ENCODE data around the gene NSL1. TPM values are rescaled to one million over a fixed set of nuclear protein-coding genes. Genes with fewer than 3 reads are reported as not detected.
"Not testable (repeated sequence)": the region's sequence is repeated elsewhere in the genome, so short reads cannot be mapped to it uniquely, and the experiment has no call there.

NSL1 gene
- total RNA-seq, 1 donor from 2014 or later, result 25.3 TPM

- DNase-seq (ENCODE audit: low read depth in 2 of 2), result no peak
Observed at GRCh38 chr1:212783976-212784375, 7.6 kb downstream of the NSL1 start.

- DNase-seq (ENCODE audit: low read depth in 2 of 2), result peak; percentile 22 to 78
Observed at GRCh38 chr1:212782422-212783154, 9.0 kb downstream of the NSL1 start.

DNA sequence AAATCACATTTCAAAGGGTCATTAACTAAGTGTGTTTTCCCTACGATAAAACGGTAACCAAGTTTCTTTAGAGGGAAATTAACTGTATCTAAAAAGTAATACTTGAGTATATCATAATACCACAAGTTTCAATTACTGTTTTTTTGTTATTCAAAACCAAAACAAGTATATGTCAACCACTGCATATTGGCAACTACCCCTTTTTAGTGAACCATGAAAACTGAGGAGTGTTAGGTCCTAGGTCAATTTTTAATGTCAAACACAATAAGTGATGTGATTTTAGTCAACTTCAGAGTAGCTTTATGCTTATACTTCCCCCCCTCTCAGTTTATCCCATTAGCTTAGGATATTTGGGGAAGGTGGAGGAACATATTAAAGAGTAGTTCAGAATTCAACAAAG lies 10.4 kb downstream of the NSL1 start:
- no peak for DNase-seq (ENCODE audit: low read depth in 2 of 2)

- no peak for DNase-seq (ENCODE audit: low read depth in 2 of 2)
Observed at GRCh38 chr1:212780759-212781158, 10.8 kb downstream of the NSL1 start.

DNA sequence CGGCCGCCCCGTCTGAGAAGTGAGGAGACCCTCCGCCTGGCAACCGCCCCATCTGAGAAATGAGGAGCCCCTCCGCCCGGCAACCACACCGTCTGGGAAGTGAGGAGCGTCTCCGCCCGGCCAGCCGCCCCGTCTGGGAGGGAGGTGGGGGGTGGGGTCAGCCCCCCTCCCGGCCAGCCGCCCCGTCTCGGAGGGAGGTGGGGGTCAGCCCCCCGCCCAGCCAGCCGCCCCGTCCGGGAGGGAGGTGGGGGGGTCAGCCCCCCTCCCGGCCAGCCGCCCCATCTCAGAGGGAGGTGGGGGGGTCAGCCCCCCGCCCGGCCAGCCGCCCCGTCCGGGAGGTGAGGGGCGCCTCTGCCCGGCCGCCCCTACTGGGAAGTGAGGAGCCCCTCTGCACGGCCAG lies 12.5 kb downstream of the NSL1 start:
- DNase-seq (ENCODE audit: low read depth in 2 of 2), result not testable (repeated sequence)

GRCh38 chr1:212777151-212777550 lies 14.4 kb downstream of the NSL1 start:
- no peak for DNase-seq (ENCODE audit: low read depth in 2 of 2)

DNA sequence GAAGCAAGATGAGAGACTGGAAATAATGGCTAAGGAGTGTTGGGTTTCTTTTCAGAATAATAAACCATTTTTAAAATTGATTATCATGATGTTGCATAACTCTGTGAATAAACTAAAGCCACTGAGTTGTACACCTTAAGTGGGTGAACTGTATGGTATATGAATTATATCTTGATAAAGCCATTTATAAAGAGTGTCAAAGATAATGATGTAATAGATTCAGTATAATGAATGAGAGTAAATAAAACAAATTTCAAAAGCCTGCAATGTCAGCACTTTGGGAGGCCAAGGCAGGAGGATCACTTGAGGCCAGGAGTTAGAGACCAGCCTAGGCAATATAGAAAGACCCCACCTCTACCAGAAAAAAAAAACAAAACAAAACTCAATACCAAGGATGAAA lies 16.3 kb downstream of the NSL1 start:
- no peak for DNase-seq (ENCODE audit: low read depth in 2 of 2)

DNA sequence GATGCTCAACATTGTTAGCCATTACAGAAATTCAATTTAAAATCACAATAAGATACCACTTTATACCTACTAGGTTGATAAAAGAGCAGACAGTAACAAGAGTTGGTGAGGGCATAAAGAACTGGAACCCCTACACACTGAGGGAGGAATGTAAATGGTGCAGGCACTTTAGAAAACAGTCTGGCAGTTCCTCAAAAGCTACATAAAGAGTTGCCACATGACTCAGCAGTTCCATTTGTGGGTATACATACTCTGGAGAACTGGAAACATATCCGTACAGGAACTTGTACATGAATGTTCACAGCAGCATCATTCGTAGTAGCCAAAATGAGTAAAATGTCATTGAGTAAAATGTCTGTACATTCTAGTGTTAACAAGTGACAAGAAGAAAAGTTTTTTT lies 17.0 kb downstream of the NSL1 start:
- peak in 1 of 2 donors; percentile 61 for DNase-seq (ENCODE audit: low read depth in 2 of 2)

DNA sequence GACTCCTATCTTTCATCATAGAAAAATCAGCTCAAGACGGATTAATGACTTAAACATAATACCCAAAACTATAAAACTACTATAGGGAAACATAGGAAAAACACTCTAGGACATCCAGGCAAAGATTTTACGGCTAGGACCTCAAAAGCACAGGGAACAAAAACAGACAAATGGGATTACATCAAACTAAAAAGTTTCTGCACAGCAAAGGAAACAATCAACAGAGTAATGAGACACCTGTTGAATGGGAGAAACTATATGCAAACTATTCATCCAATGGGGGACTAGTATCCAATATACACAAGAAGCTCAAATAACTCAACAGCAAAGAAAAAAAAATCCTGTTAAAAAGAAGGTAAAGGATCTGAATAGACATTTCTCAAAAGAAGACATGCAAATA lies 18.6 kb downstream of the NSL1 start:
- DNase-seq (ENCODE audit: low read depth in 2 of 2), result no peak

- no peak for DNase-seq (ENCODE audit: low read depth in 2 of 2)
Observed at GRCh38 chr1:212771341-212771740, 20.2 kb downstream of the NSL1 start.

DNA sequence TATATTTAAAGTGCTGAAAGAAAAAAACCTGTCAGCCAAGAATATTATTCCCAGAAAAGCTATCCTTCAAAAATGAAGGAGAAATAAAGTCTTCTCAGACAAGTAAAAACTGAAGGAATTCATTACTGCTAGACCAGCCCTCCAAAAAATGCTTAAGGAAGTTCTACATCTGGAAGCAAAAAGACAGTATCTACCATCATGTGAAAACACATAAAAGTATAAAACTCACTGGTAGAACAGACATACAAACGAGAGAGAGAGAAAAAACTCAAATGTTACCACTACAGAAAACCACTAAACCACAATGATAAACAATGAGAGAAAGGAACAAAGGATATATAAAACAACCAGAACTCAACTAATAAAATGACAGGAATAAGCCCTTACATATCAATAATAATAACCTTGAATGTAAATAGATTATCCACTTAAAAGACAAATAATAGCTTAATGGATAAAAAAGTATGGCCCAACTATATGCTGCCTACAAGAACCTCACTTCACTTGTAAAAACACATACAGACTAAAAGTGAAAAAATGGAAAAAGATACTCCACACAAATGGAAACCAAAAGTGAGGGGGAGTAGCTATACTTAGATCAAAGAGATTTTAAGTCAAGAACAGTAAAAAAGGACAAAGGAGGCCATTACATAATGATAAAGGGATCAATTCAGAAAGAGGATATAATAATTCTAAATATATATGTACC lies 22.0 kb downstream of the NSL1 start:
- DNase-seq (ENCODE audit: low read depth in 2 of 2), result no peak

DNA sequence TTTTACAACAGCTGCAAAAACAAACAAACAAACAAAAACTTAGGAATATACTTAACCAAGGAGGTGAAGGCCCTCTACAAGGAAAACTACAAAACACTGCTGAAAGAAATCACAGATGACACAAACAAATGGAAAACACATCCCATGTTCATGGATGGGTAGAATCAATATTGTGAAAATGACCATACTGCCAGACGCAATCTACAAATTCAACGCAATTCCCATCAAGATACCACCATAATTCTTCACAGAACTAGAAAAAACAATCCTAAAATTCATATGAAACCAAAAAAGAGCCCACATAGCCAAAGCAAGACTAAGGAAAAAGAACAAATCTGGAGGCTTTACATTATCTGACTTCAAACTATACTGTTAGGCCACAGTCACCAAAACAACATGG lies 24.8 kb downstream of the NSL1 start:
- not testable (repeated sequence) for DNase-seq (ENCODE audit: low read depth in 2 of 2)

DNA sequence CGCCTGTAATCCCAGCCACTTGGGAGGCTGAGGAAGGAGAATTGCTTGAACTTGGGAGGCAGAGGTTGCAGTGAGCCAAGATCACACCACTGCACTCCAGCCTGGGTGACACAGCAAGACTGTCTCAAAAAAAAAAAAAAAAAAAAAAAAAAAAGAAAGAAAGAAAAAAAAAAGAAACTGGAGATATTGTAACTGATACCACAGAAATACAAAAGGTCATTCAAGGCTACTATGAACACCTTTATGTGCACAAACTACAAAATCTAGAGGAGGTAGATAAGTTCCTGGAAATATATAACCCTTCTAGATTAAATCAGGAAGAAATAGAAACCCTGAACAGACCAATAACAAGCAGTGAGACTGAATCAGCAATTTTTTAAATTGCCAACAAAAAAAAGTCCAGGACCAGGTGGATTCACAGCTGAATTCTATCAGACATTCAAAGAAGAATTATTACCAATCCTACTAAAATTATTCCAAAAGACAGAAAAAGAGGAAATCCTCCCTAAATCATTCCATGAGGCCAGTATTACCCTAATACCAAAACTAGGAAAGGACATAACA lies 26.8 kb downstream of the NSL1 start:
- not testable (repeated sequence) for DNase-seq (ENCODE audit: low read depth in 2 of 2)

- no peak for DNase-seq (ENCODE audit: low read depth in 2 of 2)
Observed at GRCh38 chr1:212762839-212763238, 28.7 kb downstream of the NSL1 start.

GRCh38 chr1:212762234-212762633 lies 29.3 kb downstream of the NSL1 start:
- no peak for DNase-seq (ENCODE audit: low read depth in 2 of 2)

GRCh38 chr1:212760126-212760823 lies 31.3 kb downstream of the NSL1 start:
- DNase-seq (ENCODE audit: low read depth in 2 of 2), result peak in 1 of 2 donors; percentile 37

DNA sequence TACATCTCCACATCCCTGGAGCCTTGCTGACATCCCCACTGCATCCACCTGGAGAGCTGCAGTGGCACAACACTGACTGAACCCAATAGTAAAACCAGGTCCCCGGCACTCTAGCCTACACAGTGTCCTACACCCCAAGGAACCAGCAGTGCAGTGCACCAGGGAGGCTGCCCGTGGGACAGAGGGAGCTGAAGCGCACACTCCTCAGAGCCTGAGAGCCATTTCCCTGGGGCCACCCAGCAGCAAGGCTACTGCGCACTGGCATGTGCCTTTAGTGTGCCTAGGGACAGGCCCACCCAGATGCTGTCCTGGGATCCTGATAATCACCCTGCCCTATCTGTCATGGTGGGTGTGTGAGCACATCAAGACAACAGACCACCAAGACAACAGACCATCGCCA lies 31.9 kb downstream of the NSL1 start:
- no peak for DNase-seq (ENCODE audit: low read depth in 2 of 2)

DNA sequence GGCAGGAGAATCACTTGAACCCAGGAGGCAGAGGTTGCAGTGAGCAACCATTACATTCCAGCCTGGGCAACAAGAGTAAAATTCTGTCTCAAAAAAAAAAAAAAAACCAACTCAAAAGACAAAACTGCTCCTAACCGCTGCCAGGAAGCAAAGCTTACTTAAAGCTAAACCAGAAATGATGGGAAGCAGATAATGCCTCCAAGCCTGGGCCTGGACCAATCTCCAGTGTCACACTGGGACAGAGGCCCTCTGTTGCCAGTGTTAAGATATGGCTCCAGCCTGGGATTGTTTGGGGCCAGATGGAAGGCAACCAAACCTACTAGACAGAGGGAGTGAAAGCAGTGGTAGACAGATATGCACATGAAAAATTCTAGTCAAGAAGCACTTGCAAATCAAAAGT lies 36.9 kb downstream of the NSL1 start:
- DNase-seq (ENCODE audit: low read depth in 2 of 2), result no peak

DNA sequence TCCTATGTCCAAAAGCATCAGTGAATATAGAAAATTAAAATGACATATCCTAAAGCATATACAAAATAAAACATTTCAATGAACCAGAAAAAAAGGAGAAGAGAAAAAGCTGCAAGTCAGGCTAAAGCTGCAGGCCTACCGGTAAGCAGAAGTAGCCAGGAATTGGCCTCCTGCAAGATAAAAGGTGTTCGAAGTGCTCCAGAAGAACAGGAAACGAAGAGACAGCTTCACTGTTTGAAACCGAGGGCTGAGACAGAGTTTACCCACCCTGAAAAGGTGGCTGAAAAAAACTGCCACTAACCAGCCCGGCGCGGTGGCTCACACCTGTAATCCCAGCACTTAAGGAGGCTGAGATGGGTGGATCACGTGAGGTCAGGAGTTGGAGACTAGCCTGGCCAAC lies 37.4 kb downstream of the NSL1 start:
- DNase-seq (ENCODE audit: low read depth in 2 of 2), result no peak

DNA sequence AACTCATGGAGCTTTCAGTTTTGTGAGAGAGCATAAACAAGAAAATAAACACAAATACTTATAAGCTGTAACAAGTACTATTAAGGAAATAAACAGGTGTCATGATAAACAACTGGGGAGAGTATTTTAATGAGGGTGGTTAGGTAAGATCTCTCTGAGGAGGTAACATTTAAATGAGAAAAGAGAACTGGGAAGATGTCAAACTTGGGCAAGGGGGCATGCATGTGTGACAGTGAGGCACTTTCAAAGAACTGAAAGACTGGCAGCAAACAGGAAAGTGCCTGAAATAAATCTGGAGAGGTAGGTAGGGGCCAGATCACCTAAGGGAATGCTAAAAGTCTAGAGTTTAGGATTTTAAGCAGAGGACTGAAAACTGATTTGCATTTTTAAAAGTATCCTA lies 37.8 kb downstream of the NSL1 start:
- no peak for DNase-seq (ENCODE audit: low read depth in 2 of 2)

DNA sequence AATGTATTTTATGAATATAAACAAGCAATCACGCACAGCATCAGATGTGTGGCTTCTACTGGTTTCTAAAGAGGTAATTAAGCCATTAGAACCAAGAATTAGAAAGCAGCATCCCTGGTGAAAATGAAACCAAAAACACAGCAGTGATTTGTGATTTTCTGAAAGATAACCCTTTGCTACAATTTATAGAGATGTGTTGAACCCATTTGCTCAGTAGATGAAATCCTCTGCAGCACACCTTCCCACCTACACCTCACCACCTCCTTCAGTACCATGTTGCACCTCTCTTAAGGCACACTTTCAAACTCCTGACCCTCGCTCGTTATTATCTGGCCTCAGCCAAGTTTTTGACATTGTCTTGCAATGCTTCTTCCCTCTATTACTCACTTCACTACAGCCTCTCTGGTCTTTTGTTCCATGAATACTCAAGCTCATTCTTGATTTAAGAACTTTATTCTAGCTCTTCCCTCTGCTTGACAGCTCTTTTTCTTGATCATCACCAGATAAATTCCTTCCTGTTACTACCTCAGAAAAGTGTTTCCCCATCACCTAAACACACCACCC lies 38.6 kb downstream of the NSL1 start:
- no peak for DNase-seq (ENCODE audit: low read depth in 2 of 2)
